Upper lobe of right lung (tissue), 1 donor: ENCODE results near the gene EDIL3. TPM values are rescaled to one million over a fixed set of nuclear protein-coding genes. Genes with fewer than 3 reads are reported as not detected.

ENCODE experiments used
- ATAC-seq: fragments of 200-7000 bp; cut with Tn5 transposase; one replicate; pipeline ENCODE4 v1.9.1; 2020; ENCODE audit warnings: mild to moderate bottlenecking, moderate library complexity
- DNase-seq: peaks from one replicate; pipeline ENCODE4 v3.0.0-alpha.2; 2020
- H3K27ac ChIP-seq: fragments of 200-600 bp; one replicate; pipeline ENCODE4 v1.8.0; 2022
- H3K27me3 ChIP-seq: fragments of 200-600 bp; one replicate; pipeline ENCODE4 v1.8.0; 2022; ENCODE audit warnings: mild to moderate bottlenecking
- H3K36me3 ChIP-seq: fragments of 200-600 bp; one replicate; pipeline ENCODE4 v1.8.0; 2022
- H3K4me1 ChIP-seq: fragments of 200-600 bp; one replicate; pipeline ENCODE4 v1.8.0; 2022
- H3K4me3 ChIP-seq: fragments of 200-600 bp; one replicate; pipeline ENCODE4 v1.8.0; 2022; ENCODE audit warnings: mild to moderate bottlenecking
- H3K9me3 ChIP-seq: fragments of 200-600 bp; one replicate; pipeline ENCODE4 v1.8.0; 2022
- intact Hi-C: fragments of 100-400 bp; cut with DNase I; formaldehyde crosslinking; loops from one replicate; pipeline ENCODE4 v1.11.0; 2022
- total RNA-seq: library from RNA; stranded (reverse); fragmentation: NEBNext Ultra II Directional; extraction: Animal tissue kit (Norgen Biotek cat#: 25700); gene quantifications from one replicate; pipeline ENCODE4 v1.2.1, GENCODE V29; 2021
- TF ChIP-seq, protein P1 (sequence below): fragments of 200-600 bp; IDR thresholded peaks from one replicate; pipeline ENCODE4 v1.8.0; 2022; ENCODE audit warnings: antibody characterized with exemption
- donor health status: DM: no; HTN: yes; CAD: no; lungs with severe emphysema.

The EDIL3 gene
- total RNA-seq, 1 donor from 2014 or later, result 42.4 TPM

DNA sequence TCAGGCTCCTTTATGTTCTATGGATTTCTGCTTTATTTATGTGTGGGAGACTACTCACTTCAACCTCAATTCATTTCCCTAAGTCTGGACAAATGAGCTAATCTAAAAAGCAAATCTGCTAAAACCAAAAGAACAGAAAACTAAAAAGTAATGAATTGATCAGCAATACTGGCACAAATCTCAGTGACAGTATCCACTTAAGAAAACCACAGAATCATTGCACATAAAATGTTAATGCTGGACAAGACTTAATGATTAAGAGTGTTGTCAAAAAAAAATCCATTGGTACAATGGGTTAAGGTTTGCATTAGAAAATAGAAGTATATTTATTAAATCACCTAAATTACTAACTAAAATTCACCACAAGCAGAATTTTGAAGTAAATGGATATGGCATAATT is 147.6 kb downstream of the EDIL3 start:
- H3K27me3 ChIP-seq, result no peaks in the 10 kb centered on the region
- no peaks in the 10 kb centered on the region for H3K9me3 ChIP-seq
- DNase-seq, result no peak
- ATAC-seq, result no peak
- no peak overlapping the region for H3K27ac ChIP-seq
- TF ChIP-seq, protein P1, sequence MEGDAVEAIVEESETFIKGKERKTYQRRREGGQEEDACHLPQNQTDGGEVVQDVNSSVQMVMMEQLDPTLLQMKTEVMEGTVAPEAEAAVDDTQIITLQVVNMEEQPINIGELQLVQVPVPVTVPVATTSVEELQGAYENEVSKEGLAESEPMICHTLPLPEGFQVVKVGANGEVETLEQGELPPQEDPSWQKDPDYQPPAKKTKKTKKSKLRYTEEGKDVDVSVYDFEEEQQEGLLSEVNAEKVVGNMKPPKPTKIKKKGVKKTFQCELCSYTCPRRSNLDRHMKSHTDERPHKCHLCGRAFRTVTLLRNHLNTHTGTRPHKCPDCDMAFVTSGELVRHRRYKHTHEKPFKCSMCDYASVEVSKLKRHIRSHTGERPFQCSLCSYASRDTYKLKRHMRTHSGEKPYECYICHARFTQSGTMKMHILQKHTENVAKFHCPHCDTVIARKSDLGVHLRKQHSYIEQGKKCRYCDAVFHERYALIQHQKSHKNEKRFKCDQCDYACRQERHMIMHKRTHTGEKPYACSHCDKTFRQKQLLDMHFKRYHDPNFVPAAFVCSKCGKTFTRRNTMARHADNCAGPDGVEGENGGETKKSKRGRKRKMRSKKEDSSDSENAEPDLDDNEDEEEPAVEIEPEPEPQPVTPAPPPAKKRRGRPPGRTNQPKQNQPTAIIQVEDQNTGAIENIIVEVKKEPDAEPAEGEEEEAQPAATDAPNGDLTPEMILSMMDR, result no peak
- H3K4me3 ChIP-seq, result no peak overlapping the region
- no peaks in the 10 kb centered on the region for H3K4me1 ChIP-seq
- intact Hi-C loops, result no loop called here
- no peaks in the 10 kb centered on the region for H3K36me3 ChIP-seq

DNA sequence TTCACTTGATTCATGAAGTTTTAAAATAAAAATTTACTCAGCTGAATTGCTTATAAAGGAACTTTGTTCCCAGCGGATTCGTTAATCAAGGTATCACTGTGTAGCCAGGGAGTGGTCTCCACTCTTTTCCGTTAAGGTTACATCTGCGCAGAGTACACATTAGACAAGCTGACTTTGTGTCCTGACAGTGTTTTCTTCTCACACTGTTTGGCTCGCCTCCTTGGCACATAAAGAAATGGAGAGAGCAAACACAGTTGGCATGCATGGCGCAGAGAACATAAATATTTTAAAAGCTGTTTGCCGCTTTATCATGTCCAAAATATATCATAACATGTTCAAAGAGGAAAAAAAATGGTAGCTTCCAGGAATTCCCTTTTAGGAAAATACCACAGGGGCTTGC is 153.2 kb downstream of the EDIL3 start:
- H3K27ac ChIP-seq, result no peak overlapping the region
- intact Hi-C loops, result no loop called here
- DNase-seq, result no peak
- TF ChIP-seq, protein P1, result no peak
- H3K9me3 ChIP-seq, result no peaks in the 10 kb centered on the region
- H3K27me3 ChIP-seq, result no peaks in the 10 kb centered on the region
- H3K36me3 ChIP-seq, result no peaks in the 10 kb centered on the region
- no peaks in the 10 kb centered on the region for H3K4me1 ChIP-seq
- ATAC-seq, result no peak
- no peak overlapping the region for H3K4me3 ChIP-seq

DNA sequence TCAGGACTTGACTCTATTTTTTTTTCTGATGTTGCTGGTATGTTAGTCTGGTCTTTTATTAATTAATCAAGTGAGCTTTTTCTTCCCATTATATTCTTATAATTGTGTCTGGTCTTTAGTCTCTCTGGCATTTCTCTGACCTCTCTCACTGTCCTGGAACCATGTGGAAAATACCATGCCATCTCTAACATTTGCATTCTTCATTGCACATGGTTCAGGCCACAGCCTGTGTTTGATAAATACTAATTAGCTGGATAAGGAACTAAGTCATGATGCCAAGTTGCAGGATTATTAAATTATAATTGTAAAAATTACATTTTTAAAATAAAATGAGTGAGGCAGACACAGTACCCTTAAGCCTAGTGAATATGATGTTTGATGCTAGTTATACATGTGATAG is 155.6 kb downstream of the EDIL3 start:
- TF ChIP-seq, protein P1, result no peak
- intact Hi-C loops, result no loop called here
- H3K27ac ChIP-seq, result no peak overlapping the region

DNA sequence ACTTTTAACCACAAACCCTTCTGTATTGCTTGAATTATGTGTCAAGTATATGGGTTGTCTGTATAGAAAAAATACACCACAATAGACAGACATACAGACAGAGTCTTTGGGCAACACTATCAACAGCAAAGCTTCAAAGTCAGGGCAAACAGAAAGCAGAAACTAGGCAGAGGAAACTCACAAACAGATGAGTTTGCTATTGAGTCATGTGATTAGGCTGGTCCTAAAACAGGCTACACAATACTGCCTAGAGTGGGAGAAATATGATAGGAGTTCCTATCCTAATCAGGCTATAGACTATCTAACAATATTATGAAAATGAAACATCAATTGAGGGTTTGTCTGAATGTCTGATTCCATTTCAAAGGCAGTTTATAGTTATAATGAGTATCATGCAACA is 156.4 kb downstream of the EDIL3 start:
- Histone ChIP-seq H3K9me3 (no peaks in the 10 kb centered on the region), H3K36me3 (no peaks in the 10 kb centered on the region), H3K27ac (no peak overlapping the region), H3K27me3 (no peaks in the 10 kb centered on the region), H3K4me3 (no peak overlapping the region), H3K4me1 (no peaks in the 10 kb centered on the region)
- no peak for ATAC-seq
- TF ChIP-seq, protein P1, result no peak
- no peak for DNase-seq
- intact Hi-C loops, result no loop called here

More for the DNA sequence above, 155.6 kb downstream of the EDIL3 start:
- no peak for ATAC-seq
- Histone ChIP-seq H3K4me3 (no peak overlapping the region), H3K27me3 (no peaks in the 10 kb centered on the region), H3K36me3 (no peaks in the 10 kb centered on the region), H3K4me1 (no peaks in the 10 kb centered on the region), H3K9me3 (no peaks in the 10 kb centered on the region)
- DNase-seq, result no peak

DNA sequence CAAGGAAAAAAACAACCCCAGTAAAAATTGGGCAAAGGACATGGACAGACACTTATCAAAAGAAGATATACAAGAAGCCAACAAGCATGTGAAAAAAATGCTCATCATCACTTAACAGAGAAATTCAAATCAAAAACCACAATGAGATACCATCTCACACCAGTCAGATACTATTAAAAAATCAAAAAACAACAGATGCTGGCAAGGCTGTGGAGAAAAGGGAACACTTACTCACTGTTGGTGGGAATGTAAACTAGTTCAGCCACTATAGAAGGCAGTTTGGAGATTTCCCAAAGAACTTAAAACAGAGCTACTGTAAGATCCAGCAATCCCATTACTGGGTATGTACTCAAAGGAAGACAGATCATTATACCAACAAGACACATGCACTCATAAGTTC is 157.4 kb downstream of the EDIL3 start:
- TF ChIP-seq, protein P1, result no peak
- Histone ChIP-seq H3K27me3 (no peaks in the 10 kb centered on the region), H3K9me3 (no peaks in the 10 kb centered on the region), H3K36me3 (no peaks in the 10 kb centered on the region), H3K27ac (no peak overlapping the region), H3K4me1 (no peaks in the 10 kb centered on the region), H3K4me3 (no peak overlapping the region)
- DNase-seq (no peak), ATAC-seq (no peak)
- intact Hi-C loops, result no loop called here

DNA sequence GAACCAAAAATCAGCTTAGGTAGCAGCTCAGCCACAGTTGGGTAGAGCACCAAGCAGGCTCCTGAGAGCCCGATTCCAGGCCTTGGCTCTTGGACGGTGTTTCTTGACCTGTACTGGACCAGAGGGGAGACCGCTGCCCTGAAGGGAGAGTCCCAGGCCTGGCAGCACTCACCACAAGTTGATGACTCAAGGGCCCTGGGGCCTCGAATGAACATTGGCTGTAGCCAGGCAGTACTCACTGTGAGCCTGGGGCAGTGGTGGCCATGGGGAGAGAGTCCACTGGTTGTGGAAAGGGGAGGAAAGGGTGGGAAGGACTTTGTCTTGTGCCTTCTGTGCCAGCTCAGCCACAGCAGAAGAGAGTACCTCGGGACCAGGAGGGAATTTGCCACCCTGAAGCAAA is 166.1 kb downstream of the EDIL3 start:
- no peaks in the 10 kb centered on the region for H3K4me1 ChIP-seq
- no peaks in the 10 kb centered on the region for H3K27me3 ChIP-seq
- H3K9me3 ChIP-seq, result no peaks in the 10 kb centered on the region
- H3K4me3 ChIP-seq, result no peak overlapping the region
- TF ChIP-seq, protein P1, result no peak
- no peaks in the 10 kb centered on the region for H3K36me3 ChIP-seq
- ATAC-seq (peak; percentile 45), DNase-seq (no peak)
- intact Hi-C loops, result no loop called here
- H3K27ac ChIP-seq, result no peak overlapping the region
